G401 (cell line): ENCODE data around the gene ZSCAN5A. TPM values are rescaled to one million over a fixed set of nuclear protein-coding genes. Genes with fewer than 3 reads are reported as not detected.
"Not testable (repeated sequence)": the region's sequence is repeated elsewhere in the genome, so short reads cannot be mapped to it uniquely, and the experiment has no call there.

Experiments used
- DNase-seq: peaks from one replicate; pipeline ENCODE4 v3.0.0-alpha.2; 2015; ENCODE audit warnings: low spot score
- in situ Hi-C: cut with HindIII; loops from 2 replicates; pipeline ENCODE4 v1.10.0; 2016; ENCODE audit warnings: low sequenced_read_pairs, mixed read lengths
- total RNA-seq: library from RNA; depleted of rRNA; stranded (reverse); fragments of >200 nt; shearing (Covaris generic); gene quantifications from 2 replicates; pipeline ENCODE4 v1.2.3, GENCODE V29; 2014

The ZSCAN5A gene
- total RNA-seq, 1 experiment from 2014 or later, result 12.1 TPM

- no peak for DNase-seq
- in situ Hi-C loops, result no loop called here
Measured at GRCh38 chr19:56316728-56317127, 2.1 kb upstream of the ZSCAN5A start.

DNA sequence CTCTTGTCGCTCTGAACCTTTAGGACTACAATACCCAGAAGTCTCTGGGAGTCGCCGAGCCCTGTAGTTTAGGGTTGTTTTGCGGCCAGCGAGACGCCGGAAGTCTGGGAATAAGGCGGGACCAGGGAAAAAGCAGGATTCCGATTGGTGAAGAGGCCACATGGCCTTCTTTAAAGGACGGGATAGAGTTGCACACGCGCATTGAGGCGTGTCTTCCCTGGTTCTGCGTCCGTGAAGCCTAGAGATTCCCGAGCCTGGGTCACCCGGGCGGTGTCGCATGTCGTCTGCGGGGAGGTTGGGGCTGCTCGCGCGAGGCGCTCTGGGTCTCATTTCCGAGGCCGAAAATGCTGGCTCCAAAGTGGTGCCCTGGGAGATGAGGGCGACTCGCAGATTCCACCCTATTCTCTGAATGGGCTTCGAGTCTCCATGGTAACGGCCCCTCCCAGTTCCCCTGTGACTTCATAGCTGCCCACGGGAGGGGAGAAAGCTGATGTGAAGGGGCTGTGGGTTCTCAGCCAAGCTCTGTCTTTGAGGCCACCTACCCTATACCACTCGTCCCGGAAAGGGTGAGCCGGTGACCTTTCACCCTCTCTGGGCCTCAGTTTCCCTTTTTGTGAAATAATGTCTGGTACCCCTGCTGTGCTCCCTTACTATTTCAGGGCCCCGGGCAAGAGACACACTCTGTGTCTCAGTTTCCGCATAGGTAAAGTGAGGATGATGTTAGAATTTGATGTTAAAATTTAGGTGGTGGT, 614 bp upstream of the ZSCAN5A start:
- in situ Hi-C loops, result no loop called here
- DNase-seq, result peak; percentile 99

DNA sequence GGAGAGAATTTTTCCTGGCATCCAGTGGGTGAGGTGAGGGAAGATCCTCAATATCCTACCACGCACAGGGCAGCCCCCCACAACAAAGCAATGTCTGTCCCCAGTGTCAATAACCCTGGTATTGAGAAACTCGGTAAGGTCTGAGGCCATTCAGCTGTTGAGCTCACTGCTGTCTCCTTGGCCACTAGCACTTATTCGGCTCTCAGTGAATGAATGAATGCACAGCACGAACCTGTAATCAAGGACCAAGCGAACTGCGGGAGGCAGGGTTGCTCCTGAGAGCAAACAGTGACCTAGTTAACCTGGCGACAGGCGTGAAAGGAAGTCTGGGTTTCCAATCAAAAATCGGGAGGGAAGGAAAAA, 640 bp downstream of the ZSCAN5A start:
- no peak for DNase-seq
- in situ Hi-C loops, result no loop called here

GRCh38 chr19:56312787-56313657, 1.6 kb downstream of the ZSCAN5A start:
- DNase-seq, result no peak
- in situ Hi-C loops, result no loop called here

- DNase-seq, result no peak
- in situ Hi-C loops, result no loop called here
Measured at GRCh38 chr19:56312342-56312741, 2.3 kb downstream of the ZSCAN5A start.

DNA sequence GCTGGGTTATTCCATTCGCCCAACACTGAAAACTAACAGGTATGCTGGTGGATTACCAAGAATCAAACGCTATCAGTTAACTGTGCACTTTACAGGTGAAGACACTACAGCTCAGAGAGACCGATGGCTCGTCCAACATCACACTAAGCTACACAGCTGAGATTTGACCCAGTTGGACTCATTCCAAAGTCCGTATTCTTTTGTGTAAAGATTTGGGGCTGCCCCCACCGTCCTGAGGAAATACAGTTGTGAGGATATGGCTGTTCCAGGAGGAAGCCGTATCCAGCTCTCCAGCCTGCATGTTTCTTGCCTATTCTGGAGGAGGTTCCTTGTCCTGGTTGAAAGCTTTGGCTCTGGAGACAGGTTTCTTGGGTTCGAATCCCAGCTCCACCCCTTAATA, 4.2 kb downstream of the ZSCAN5A start:
- DNase-seq, result peak; percentile 44
- in situ Hi-C loops, result no loop called here

DNA sequence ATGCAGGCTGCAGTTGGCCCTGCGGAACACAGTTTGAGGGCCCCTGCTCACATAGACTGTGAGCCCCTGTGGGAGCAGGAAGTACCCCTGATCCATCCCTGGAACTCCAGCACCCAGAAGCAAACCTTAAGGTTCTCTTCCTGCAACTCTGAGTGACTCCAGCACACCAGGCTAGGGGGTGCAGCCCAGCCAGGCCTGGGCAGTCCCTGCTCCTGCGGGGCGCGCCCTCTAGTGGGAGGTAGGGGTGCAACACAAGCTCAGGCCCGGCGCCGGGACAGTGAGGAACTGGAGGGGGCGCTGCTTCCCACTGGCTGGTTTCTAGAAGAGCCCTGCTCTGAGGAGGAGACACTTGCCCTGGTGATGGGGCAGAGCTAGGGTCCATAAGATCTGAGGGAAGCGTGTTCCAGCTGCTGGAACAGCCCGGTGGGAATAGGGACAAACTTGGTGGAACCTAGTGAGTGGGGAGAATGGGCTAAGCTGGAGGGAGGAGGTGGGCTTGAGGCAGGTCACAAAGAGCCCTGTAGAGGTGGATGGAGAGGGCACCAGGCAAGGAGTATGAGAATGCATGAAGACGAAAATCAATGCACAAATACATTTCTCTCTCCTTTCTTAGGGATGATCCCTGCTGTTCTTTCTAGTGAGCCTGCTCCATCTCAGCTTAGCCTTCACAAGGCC, 5.0 kb downstream of the ZSCAN5A start:
- in situ Hi-C loops, result no loop called here

GRCh38 chr19:56308792-56309191, 5.8 kb downstream of the ZSCAN5A start:
- DNase-seq, result no peak
- in situ Hi-C loops, result no loop called here

More for the DNA sequence above, 5.0 kb downstream of the ZSCAN5A start:
- DNase-seq, result peak; percentile 10

DNA sequence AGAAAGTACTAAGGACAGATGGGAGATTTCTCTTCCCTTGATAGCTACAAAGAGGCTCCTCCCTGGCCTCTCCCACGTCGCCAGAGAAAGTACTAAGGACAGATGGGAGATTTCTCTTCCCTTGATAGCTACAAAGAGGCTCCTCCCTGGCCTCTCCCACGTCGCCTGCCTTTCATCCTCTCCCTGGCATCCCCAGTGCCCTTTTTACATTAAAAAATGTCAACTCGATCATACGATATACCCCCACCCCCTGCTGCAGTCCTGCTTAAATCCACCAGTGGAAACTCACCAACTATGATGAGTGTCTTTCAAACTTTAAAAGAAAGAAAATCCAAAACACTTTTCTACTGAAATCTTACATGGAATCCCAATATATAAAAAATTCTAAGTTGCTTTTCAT, 7.6 kb downstream of the ZSCAN5A start:
- in situ Hi-C loops, DNase-seq: not testable (repeated sequence)

DNA sequence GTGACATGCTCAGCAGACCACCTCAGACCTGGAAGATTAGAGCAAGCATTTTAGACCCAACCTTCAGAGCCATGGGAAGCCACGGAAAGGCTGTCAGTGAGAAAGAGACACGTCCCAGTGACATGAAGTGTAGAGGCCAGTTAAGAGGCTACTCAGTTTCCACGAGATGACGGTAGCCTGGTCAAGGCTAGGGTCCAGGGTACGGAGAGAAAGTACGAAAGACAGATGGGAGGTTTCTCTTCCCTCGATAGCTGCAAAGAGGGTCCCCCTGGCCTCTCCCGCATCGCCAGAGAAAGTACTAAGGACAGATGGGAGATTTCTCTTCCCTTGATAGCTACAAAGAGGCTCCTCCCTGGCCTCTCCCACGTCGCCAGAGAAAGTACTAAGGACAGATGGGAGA, 8.6 kb downstream of the ZSCAN5A start:
- no peak for DNase-seq
- in situ Hi-C loops, result no loop called here

GRCh38 chr19:56304243-56304642, 10.4 kb downstream of the ZSCAN5A start:
- no peak for DNase-seq
- in situ Hi-C loops, result no loop called here

GRCh38 chr19:56301886-56302620, 12.6 kb downstream of the ZSCAN5A start:
- DNase-seq, result no peak
- in situ Hi-C loops, result no loop called here

- in situ Hi-C loops, result no loop called here
- no peak for DNase-seq
Measured at GRCh38 chr19:56301155-56301554, 13.5 kb downstream of the ZSCAN5A start.

DNA sequence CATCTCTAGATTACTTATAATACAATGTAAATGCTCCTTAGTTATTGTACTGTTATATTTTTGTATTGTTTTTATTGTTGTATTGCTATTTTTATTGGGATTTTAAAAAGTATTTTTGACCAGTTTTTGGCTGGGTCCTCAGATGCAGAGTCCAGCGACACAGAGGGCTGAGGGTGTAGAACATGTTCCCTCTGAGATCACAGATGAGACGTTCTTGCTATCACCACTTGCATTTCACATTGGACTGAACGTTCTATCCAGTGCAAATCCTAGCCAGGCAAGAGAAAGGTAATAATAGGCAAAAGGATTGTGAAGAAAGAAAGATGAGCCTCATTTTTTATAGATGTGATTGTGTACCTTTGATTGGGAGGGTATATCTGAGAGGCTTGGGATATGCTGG, 15.0 kb downstream of the ZSCAN5A start:
- no peak for DNase-seq
- in situ Hi-C loops, result no loop called here

- DNase-seq, result no peak
- in situ Hi-C loops, result no loop called here
Measured at GRCh38 chr19:56297010-56297409, 17.6 kb downstream of the ZSCAN5A start.

DNA sequence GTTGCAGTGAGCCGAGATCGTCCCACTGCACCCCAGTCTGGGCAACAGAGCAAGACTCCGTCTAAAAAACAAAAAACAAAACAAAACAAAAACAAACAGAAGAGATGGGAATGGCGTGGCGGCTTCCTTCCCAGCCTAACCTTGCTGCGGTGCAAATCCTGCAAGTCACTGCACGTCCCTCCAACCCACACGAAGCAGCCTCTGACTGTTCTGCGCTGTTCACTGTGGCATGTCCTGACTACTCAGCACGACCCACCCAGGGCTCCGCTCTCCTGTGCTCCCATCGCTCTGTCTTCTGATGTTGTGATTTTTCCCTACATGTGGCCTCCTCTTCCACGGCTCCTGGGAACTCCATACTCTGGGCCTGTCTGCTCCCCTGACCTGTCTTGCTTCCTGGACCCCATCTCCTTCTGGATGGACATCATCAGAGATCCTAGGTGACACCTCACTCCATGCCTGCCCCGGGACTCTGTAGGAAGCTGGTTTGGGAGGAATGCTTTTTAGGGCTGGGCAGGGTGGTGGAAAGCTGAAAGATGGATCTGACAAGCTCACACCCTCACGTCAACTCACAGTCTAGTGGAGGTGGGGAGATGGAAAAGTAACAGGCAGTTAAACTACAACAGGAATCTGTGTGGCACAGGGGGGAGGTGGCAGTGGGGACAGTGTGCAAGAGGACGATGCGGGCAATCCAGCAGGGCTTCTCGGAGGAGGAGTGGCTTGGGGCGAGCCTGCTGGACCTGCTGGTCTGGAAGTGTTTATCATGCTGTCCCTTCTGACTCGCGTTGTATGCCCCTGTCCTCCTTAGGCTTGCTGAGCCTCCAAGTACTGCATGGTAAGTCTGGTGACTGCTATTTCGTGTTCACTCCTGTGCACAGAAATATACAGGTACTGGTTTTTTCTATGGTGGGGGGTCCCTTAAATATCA, 18.8 kb downstream of the ZSCAN5A start:
- in situ Hi-C loops, result no loop called here
- no peak for DNase-seq

GRCh38 chr19:56294549-56294948, 20.1 kb downstream of the ZSCAN5A start:
- no peak for DNase-seq
- in situ Hi-C loops, result no loop called here

DNA sequence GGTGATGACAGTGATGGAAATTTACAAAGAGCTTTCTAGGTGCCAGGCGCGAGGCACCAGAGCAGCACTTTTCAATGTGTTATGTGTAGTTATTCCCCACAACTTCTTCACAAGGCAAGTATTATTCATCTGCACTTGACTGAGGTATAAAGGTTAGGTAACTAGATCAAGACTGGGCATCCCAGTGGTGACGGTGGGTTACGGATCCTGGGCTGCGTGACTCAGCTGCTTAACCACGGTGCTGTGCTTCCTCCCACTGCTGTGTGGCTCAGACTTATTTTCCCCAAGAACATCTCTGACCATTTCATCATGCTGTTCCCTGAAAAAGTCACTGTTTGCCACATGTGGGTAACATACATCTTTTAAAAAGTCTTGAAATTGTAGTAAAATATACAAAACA, 22.8 kb downstream of the ZSCAN5A start:
- DNase-seq, result no peak
- in situ Hi-C loops, result no loop called here
